HepG2 (cell line): ENCODE results near the gene RAMAC. TPM values are rescaled to one million over a fixed set of nuclear protein-coding genes. Genes with fewer than 3 reads are reported as not detected.

ENCODE experiments used
- ATAC-seq: fragments of 200-7000 bp; cut with Tn5 transposase; 3 replicates; pipeline ENCODE4 v1.9.1; 2020; ENCODE audit warnings: mild to moderate bottlenecking, moderate library complexity
- BruUV-seq: library from RNA; stranded (reverse); fragments of 400-500 nt; replicated peaks from 2 replicates; lab custom pipeline; 2021; lab: Mats Ljungman, UMichigan
- CTCF ChIA-PET: fragments of 300-600 bp; formaldehyde crosslinking; extraction: SDS; loops from one replicate; lab custom pipeline; 2021; ENCODE audit warnings: low total read pairs, inconsistent platforms, low intra/inter-chr PET ratio; lab: Yijun Ruan, JAX
- POLR2A ChIA-PET: fragments of 350-600 bp; sonication (Branson Sonifier 250); formaldehyde crosslinking; loops from one replicate; lab custom pipeline; 2020; ENCODE audit warnings: antibody characterized with exemption, inconsistent platforms; lab: Yijun Ruan, JAX
- DNase-seq: peaks from one replicate; pipeline ENCODE4 v3.0.0-alpha.2; 2015; ENCODE audit warnings: low spot score
- FAIRE-seq: peaks from 3 replicates; lab custom pipeline; 2011; peaks lifted over from hg19 to GRCh38; lab: Jason Lieb, UNC
- H2AFZ ChIP-seq: one replicate; pipeline ENCODE4 v1.6.1; 2011; ENCODE audit warnings: low read length, inconsistent platforms
- H3K27ac ChIP-seq: fragments of 300-600 bp; 3 replicates; pipeline ENCODE4 v1.8.0; 2011; ENCODE audit warnings: mixed run types, mild to moderate bottlenecking, mixed read lengths, low read length, inconsistent platforms; ENCODE audit not compliant: insufficient read depth; ENCODE audit errors: extremely low read length
- H3K27me3 ChIP-seq, 2 experiments: fragments of 200-600 bp in 1 of 2; 2 replicates in 1 of 2; 3 replicates in 1 of 2; pipeline versions ENCODE4 v1.6.0 to v1.8.0; 2011; ENCODE audit warnings: low read length in 2 of 2, mild to moderate bottlenecking in 2 of 2, moderate library complexity in 2 of 2, inconsistent platforms in 1 of 2; ENCODE audit not compliant: insufficient read depth in 2 of 2, control insufficient read depth in 1 of 2
- H3K36me3 ChIP-seq, 2 experiments: fragments of 200-600 bp in 1 of 2; replicated peaks in 1 of 2; 2 replicates in 1 of 2; 3 replicates in 1 of 2; pipeline versions ENCODE4 v1.5.1 to v1.8.0; 2011; ENCODE audit warnings: low read length in 2 of 2, inconsistent platforms in 1 of 2; ENCODE audit not compliant: insufficient read depth in 2 of 2, control insufficient read depth in 1 of 2
- H3K4me1 ChIP-seq: 2 replicates; pipeline ENCODE4 v1.5.1; 2012; ENCODE audit warnings: low read length, inconsistent platforms; ENCODE audit not compliant: insufficient read depth
- H3K4me2 ChIP-seq: 2 replicates; pipeline ENCODE4 v1.6.0; 2011; ENCODE audit warnings: low read depth, low read length, inconsistent platforms
- H3K4me3 ChIP-seq, 3 experiments: fragments of 200-600 bp in 1 of 3; sonication (generic), shearing (Covaris generic) in 1 of 3; replicated peaks in 1 of 3; 2 replicates each; pipeline ENCODE4 v1.5.1; 2011 to 2016; ENCODE audit warnings: low read length in 3 of 3, inconsistent platforms in 2 of 3, low read depth in 2 of 3, mild to moderate bottlenecking in 2 of 3, control low read depth in 1 of 3, mixed read lengths in 1 of 3; ENCODE audit not compliant: insufficient read depth in 1 of 3
- H3K79me2 ChIP-seq: one replicate; pipeline ENCODE4 v1.6.1; 2011; ENCODE audit warnings: low read length, inconsistent platforms; ENCODE audit not compliant: insufficient read depth
- H3K9ac ChIP-seq: 2 replicates; pipeline ENCODE4 v1.6.0; 2011; ENCODE audit warnings: mild to moderate bottlenecking, low read depth, low read length, inconsistent platforms; ENCODE audit not compliant: insufficient read depth
- H3K9me3 ChIP-seq: 2 replicates; pipeline ENCODE4 v1.5.1; 2012; ENCODE audit warnings: mild to moderate bottlenecking, low read length
- H4K20me1 ChIP-seq: 2 replicates; pipeline ENCODE4 v1.6.0; 2011; ENCODE audit warnings: inconsistent platforms, mild to moderate bottlenecking, low read length, moderate library complexity; ENCODE audit not compliant: insufficient read depth
- KDM5A ChIP-seq: fragments of 200-600 bp; sonication (generic); IDR thresholded peaks from 2 replicates; pipeline ENCODE4 v1.7.0; 2018; ENCODE audit warnings: antibody characterized with exemption, mild to moderate bottlenecking, low read length, borderline replicate concordance
- MTF2 ChIP-seq: sonication (generic); formaldehyde crosslinking; IDR thresholded peaks from 2 replicates; pipeline ENCODE4 v1.5.0; 2020; ENCODE audit warnings: missing genetic modification reagents, borderline replicate concordance
- ZNF10 ChIP-seq: sonication (generic); formaldehyde crosslinking; IDR thresholded peaks from 2 replicates; pipeline ENCODE4 v1.4.0; 2020; ENCODE audit warnings: mild to moderate bottlenecking, low read depth, missing genetic modification reagents, borderline replicate concordance
- ZNF256 ChIP-seq: sonication (generic); formaldehyde crosslinking; conservative IDR thresholded peaks from 2 replicates; pipeline ENCODE4 v1.4.0; 2020; ENCODE audit warnings: missing genetic modification reagents
- ZNF780A ChIP-seq: sonication (generic); formaldehyde crosslinking; IDR thresholded peaks from 2 replicates; pipeline ENCODE4 v1.8.0; 2022; ENCODE audit warnings: mild to moderate bottlenecking, missing genetic modification reagents, moderate library complexity
- WGBS: methylation state at CpG from one replicate; pipeline ENCODE4 v1.1.6; 2017; ENCODE audit warnings: low lambda C conversion rate; 5-methylcytosine and 5-hydroxymethylcytosine counted together
- in situ Hi-C: cut with HindIII; loops from 2 replicates; pipeline ENCODE4 v1.10.0; 2017; ENCODE audit warnings: low pct_unique_long_range_greater_than_20kb; ENCODE audit not compliant: extremely low pct_ligation_motif_present
- intact Hi-C: fragments of 100-400 bp; cut with micrococcal nuclease; formaldehyde crosslinking; loops from one replicate; pipeline ENCODE4 v1.10.0; 2022; ENCODE audit not compliant: unreplicated experiment
- polyA plus RNA-seq, 8 experiments: library from polyadenylated mRNA; depleted of rRNA in 3 of 8; stranded (reverse) in 7 of 8; unstranded in 1 of 8; fragments of >200 nt; fragmentation: Illumina TruSeq in 4 of 8; extraction: Trizol in 4 of 8; gene quantifications; 2 replicates each; pipeline versions ENCODE4 v1.2.1 to v1.2.3, GENCODE V29; 2011 to 2016; ENCODE audit warnings: low read depth in 4 of 8, missing spikeins in 1 of 8, mixed read lengths in 1 of 8; ENCODE audit not compliant: insufficient read depth in 1 of 8
- total RNA-seq, 5 experiments: library from RNA; depleted of rRNA; stranded (reverse); fragments of >200 nt; fragmentation: Illumina TruSeq; extraction: Trizol; gene quantifications; 2 replicates each; pipeline ENCODE4 v1.2.3, GENCODE V29; 2016; ENCODE audit warnings: low read depth in 1 of 5
- TF ChIP-seq, protein P1 (sequence below): sonication (generic); formaldehyde crosslinking; IDR thresholded peaks from 2 replicates; pipeline ENCODE4 v1.5.0; 2020; ENCODE audit warnings: missing genetic modification reagents, mild to moderate bottlenecking, borderline replicate concordance
- TF ChIP-seq, protein P2 (sequence below): sonication (generic); formaldehyde crosslinking; IDR thresholded peaks from 2 replicates; pipeline ENCODE4 v1.4.0; 2020; ENCODE audit warnings: mild to moderate bottlenecking, missing genetic modification reagents

Gene RAMAC
- total and polyA plus RNA-seq, 2 of the 13 experiments (the other 11 are each of a cell fraction or from before 2014, with no cell fraction given), result 22.2 to 45.9 TPM

DNA sequence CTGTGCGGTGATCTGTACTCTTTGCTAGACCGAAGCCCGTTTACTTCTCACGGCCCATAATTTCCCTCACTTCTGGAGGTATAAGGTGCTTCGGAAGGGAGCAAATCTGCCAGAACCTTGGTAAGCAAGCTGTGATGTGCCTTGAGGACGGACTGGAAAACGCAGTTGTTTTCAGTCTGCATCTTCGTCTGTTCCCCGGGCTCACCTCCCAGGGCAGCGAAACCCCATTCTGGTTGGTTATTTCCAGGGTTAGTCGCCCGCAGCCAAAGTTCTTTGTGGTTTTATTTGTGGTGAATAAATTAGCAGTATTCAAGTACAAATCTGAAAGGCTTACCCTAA, 401 bp downstream of the RAMAC start:
- peak overlapping the region; percentile 73 to 94 (median 88) for H3K4me3 ChIP-seq
- CTCF ChIA-PET, result no interaction called here
- H3K79me2 ChIP-seq, result peaks cover 16% of the 10 kb centered on the region
- no peaks in the 10 kb centered on the region for H4K20me1 ChIP-seq
- H3K27ac ChIP-seq, result peak overlapping the region; percentile 75
- intact Hi-C loops, result loop anchor here (5.0 kb wide), 1 partner anchor 129 kb away; no protein-coding TSS in a partner anchor
- TSS peak; percentile 83 for BruUV-seq
- FAIRE-seq (no peak), ATAC-seq (peak; percentile 62)
- peak overlapping the region; percentile 94 for H3K9ac ChIP-seq
- no peaks in the 10 kb centered on the region for H3K9me3 ChIP-seq
- in situ Hi-C loops, result loop anchor here (10.0 kb wide), 1 partner anchor 132 kb away; no protein-coding TSS in a partner anchor
- TF ChIP-seq KDM5A (0 out of 2 replicates have a peak, but pooled peaks have one; percentile 38), ZNF780A (no peak), ZNF10 (no peak), MTF2 (no peak), ZNF256 (CRISPR knock-in tag) (0 out of 2 replicates have a peak, but pooled peaks have one; percentile 22)
- TF ChIP-seq, protein P1, sequence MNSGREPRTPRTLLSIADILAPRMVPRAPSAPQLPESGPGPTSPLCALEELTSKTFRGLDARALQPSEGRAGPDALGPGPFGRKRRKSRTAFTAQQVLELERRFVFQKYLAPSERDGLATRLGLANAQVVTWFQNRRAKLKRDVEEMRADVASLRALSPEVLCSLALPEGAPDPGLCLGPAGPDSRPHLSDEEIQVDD (CRISPR knock-in tag), result 0 out of 2 replicates have a peak, but pooled peaks have one; percentile 6
- TF ChIP-seq, protein P2, sequence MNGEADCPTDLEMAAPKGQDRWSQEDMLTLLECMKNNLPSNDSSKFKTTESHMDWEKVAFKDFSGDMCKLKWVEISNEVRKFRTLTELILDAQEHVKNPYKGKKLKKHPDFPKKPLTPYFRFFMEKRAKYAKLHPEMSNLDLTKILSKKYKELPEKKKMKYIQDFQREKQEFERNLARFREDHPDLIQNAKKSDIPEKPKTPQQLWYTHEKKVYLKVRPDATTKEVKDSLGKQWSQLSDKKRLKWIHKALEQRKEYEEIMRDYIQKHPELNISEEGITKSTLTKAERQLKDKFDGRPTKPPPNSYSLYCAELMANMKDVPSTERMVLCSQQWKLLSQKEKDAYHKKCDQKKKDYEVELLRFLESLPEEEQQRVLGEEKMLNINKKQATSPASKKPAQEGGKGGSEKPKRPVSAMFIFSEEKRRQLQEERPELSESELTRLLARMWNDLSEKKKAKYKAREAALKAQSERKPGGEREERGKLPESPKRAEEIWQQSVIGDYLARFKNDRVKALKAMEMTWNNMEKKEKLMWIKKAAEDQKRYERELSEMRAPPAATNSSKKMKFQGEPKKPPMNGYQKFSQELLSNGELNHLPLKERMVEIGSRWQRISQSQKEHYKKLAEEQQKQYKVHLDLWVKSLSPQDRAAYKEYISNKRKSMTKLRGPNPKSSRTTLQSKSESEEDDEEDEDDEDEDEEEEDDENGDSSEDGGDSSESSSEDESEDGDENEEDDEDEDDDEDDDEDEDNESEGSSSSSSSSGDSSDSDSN (CRISPR knock-in tag), result 0 out of 2 replicates have a peak, but pooled peaks have one; percentile 7
- TF ChIP-seq, all 625 proteins: peak for 4
- H2AFZ ChIP-seq, result peak overlapping the region; percentile 46
- peaks cover 0 to 13% of the 10 kb centered on the region in 2 experiments; a peak in 1 of 5 replicates for H3K36me3 ChIP-seq
- H3K4me2 ChIP-seq, result peak overlapping the region; percentile 86
- H3K4me1 ChIP-seq, result peaks cover 30% of the 10 kb centered on the region
- POLR2A ChIA-PET, result interaction anchor here (0.9 to 2.1 kb wide), 11 partner anchors 9 to 236 kb away, joined by 3 to 21 read pairs (median 3); partner anchors contain the start of genes BTBD1 and C15orf40
- H3K27me3 ChIP-seq, result no peaks in the 10 kb centered on the region; a peak in 1 of 5 replicates
- no peak for DNase-seq
- 5% methylated on average over 8 of the region's 12 CpGs for WGBS
